Esophagus mucosa (tissue), 1 donor: ENCODE data around the gene TDRD9. TPM values are rescaled to one million over a fixed set of nuclear protein-coding genes. Genes with fewer than 3 reads are reported as not detected.
"Not testable (repeated sequence)": the region's sequence is repeated elsewhere in the genome, so short reads cannot be mapped to it uniquely, and the experiment has no call there.

ENCODE experiments used
- ATAC-seq: fragments of 200-7000 bp; cut with Tn5 transposase; one replicate; pipeline ENCODE4 v1.9.1; 2020
- total RNA-seq: library from RNA; stranded (reverse); gene quantifications from one replicate; pipeline ENCODE4 v1.2.4, GENCODE V29; 2023
- donor health status: DM: yes; HTN: yes; CAD: no.

The TDRD9 gene, protein sequence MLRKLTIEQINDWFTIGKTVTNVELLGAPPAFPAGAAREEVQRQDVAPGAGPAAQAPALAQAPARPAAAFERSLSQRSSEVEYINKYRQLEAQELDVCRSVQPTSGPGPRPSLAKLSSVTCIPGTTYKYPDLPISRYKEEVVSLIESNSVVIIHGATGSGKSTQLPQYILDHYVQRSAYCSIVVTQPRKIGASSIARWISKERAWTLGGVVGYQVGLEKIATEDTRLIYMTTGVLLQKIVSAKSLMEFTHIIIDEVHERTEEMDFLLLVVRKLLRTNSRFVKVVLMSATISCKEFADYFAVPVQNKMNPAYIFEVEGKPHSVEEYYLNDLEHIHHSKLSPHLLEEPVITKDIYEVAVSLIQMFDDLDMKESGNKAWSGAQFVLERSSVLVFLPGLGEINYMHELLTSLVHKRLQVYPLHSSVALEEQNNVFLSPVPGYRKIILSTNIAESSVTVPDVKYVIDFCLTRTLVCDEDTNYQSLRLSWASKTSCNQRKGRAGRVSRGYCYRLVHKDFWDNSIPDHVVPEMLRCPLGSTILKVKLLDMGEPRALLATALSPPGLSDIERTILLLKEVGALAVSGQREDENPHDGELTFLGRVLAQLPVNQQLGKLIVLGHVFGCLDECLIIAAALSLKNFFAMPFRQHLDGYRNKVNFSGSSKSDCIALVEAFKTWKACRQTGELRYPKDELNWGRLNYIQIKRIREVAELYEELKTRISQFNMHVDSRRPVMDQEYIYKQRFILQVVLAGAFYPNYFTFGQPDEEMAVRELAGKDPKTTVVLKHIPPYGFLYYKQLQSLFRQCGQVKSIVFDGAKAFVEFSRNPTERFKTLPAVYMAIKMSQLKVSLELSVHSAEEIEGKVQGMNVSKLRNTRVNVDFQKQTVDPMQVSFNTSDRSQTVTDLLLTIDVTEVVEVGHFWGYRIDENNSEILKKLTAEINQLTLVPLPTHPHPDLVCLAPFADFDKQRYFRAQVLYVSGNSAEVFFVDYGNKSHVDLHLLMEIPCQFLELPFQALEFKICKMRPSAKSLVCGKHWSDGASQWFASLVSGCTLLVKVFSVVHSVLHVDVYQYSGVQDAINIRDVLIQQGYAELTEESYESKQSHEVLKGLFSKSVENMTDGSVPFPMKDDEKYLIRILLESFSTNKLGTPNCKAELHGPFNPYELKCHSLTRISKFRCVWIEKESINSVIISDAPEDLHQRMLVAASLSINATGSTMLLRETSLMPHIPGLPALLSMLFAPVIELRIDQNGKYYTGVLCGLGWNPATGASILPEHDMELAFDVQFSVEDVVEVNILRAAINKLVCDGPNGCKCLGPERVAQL (N-terminal part only)
- total RNA-seq: 0.16 TPM

DNA sequence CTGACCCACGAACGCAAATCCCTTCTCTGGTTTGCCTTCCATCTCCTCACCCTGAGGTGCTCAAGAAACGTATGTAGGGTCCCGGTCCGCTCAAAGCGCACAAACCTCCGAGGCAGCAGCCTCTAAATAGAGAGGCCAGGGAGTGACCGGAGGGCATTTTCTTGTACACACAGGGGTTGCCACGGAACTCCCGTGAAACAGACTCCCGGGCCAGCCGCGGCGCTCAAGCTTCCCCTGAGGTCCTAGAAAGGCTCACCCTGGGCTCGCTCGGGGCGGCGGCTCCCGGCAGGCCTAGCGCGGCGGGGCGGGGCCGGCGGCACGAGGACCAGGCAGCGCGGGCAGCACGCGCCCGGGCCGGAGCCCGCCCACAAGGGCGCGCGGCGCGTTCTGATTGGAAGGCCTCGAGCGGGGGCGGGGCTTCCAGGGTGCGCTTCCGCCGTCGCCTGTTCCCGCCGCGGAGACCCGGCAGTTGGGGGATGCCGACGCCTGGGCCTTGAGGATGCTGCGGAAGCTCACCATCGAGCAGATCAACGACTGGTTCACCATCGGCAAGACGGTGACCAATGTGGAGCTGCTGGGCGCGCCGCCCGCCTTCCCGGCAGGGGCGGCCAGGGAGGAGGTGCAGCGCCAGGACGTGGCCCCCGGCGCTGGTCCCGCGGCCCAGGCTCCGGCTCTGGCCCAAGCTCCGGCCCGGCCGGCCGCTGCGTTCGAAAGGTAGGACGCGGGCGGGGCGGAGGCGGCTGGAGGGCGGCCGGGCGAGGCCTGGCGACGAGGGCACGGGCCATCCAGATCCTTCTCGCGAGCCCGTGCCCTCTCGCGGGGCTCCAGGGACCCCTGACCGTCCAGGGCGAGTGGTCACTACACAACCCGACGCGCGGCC lies at the start of gene TDRD9:
TDRD9 (plus strand) TSS at position 446 of the 880 bp plus-strand sequence; CDS start at position 500, 54 bp downstream.
- ATAC-seq: no peak

DNA sequence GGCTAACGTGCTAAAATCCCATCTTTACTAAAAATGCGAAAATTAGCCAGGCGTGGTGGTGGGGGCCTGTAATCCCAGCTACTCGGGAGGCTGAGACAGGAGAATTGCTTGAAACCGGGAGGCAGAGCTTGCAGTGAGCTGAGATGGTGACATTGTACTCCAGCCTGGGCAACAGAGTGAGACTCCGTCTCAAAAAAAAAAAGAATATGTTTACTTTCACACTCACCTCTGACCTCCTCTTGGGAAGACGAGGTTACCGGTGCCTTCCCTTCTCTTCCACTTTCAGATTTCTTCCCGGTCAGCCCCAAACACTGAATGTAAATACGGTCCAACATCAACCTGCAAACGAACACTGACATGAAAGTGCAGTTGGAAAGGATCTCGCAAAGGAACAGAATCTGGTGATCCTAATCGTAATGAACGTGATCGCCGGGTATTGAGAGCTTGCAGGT lies 49.1 kb upstream of the TDRD9 start:
- ATAC-seq: no peak

DNA sequence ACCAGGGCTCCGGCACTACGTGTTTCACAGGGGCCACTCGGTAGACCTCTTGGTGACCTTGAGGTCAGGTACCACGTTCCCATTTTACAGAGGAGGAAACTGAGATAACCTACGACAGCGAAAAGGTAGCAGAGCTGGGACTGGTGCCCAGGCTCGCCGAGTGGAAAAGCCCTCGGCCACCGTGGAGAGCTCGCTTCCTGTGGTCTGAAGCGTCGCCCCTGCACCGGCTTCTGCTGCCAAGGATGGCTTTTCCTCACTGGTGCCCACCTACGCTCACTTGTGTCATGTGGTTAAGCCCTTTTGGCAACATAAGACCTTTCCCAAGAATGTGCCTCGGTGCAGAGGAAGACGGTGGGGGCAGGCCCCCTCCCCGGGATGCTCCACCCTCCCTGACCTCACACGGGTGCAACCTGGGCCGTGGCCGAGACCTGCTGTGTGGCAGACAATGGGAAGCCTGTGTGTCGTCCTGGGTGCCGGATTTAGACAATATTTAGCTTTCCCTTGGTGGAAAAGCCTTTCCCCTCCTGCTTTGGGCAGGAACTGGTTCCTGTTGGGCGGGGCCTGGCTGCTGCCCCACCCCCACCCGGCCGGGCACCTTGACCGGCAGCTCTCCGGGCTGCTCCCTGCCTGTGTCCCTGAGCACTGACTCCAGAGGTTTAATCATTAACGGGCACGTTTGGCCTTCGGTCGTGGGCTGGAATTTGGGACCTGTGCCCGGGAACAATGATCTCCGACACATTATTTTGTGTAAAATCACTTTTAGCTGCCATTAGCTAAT lies 48.5 kb upstream of the TDRD9 start:
- peak; percentile 63 for ATAC-seq

- ATAC-seq: peak; percentile 33
Observed at GRCh38 chr14:103880348-103881267, 47.6 kb upstream of the TDRD9 start.

GRCh38 chr14:103881268-103882201 lies 46.7 kb upstream of the TDRD9 start:
- ATAC-seq: peak; percentile 5

DNA sequence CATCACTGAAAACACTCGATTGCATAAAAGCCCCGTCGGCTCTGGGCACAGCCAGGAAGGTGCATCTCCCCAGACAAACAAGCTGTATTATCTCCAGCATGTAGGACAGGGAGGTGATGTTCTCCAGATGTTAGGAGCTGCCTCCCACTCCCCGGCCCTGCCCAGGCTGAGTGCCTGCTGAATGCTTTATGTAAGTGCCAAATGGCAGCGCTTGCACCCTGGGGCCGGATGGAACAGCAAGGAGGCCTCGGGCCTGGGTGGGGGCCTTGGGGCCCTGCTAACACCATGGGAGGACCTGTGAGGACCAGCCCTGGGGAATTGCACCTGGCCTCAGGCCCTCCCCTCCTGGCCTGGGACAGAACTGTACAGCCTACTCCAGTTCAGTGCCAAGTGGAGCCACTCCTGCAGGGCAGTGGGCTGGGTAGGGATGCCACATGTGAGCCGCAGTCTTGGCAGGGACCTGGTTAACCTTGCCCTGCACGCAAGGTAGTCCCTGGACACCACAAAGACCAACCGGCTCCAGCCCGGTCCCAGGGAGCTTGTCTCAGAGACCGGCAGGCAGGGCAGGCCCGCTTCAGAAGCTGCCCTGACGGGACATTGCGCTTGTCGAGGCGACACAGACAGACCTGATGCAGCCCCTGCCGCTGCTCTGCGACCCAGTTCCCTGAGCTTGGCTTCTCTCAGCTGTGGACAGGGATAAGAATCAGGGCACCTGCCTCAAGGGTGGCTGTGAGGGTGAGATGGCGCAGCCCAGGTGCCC lies 45.6 kb upstream of the TDRD9 start:
- ATAC-seq: peak; percentile 4

DNA sequence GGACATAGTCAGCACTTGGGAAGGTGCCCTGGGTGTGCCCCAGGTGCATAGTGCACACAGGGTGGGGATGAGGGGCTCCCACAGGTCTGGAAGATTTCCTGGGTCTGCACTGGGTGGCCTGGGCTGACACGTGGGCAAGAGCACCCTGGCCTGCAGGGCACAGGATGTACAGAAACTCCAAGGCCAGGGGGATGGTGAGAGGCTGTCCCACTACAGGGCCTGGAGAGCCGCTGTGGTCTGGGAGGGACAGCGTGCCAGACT lies 45.1 kb upstream of the TDRD9 start:
- no peak for ATAC-seq

GRCh38 chr14:103884854-103885253 lies 43.4 kb upstream of the TDRD9 start:
- ATAC-seq: no peak

- no peak for ATAC-seq
Observed at GRCh38 chr14:103885509-103885932, 42.7 kb upstream of the TDRD9 start.

- ATAC-seq: no peak
Observed at GRCh38 chr14:103886304-103887169, 41.7 kb upstream of the TDRD9 start.

DNA sequence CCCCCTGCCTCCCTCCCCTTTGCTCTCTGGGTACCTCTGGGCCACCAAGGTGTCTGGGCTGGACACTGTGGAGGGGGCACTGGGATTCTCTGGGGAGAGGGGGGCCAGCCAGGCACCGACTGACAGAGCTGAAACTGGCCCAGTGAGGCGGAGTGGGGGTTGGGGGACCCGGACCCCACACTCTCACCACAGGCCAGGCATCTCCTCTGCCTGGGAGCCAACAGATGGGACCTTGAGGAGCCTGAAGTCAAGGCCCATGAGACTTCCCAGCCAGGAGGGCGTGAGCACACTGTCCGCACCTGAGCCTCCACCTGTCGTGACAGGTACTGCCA lies 41.1 kb upstream of the TDRD9 start:
- peak; percentile 4 for ATAC-seq

DNA sequence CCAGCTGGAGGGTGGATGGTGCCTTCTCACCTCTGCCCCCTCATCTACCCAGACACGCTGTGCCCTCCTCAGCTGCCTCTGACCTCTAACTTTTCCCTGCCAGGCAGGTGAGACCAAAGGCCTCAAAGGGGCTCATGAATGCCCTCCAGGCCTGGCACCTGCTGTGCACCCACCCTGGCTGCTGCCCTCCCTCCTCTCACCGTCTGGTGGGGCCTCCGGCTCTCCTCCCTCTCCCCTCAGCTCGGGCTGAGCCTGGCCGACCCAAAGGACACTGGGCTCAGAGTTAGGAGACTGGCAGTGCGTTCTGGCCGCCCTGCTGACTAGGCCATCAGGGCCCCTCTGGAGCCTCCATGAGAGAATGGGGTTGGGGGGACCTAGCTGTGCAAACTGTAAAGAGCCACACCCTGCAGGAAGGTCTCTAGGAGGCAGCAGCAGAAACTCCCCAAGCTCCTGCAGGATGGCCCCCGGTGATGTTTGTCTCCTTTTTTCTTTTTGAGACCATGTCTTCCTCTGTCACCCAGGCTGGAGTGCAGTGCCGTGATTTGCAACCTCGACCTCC lies 40.6 kb upstream of the TDRD9 start:
- no peak for ATAC-seq

DNA sequence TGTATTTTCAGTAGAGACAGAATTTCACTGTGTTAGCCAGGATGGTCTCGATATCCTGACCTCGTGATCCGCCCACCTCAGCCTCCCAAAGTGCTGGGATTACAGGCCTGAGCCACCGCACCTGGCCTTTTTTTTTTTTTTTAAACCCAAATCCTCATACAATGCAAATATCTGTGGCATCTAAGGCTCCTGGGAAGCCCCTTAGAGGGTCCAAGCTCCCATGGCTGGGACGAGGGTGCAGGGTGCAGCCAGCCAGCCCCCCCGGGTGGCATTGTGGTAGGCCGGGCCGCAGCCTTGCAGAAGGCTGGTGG lies 39.3 kb upstream of the TDRD9 start:
- ATAC-seq: not testable (repeated sequence)

GRCh38 chr14:103889313-103890051 lies 38.8 kb upstream of the TDRD9 start:
- peak; percentile 49 for ATAC-seq

DNA sequence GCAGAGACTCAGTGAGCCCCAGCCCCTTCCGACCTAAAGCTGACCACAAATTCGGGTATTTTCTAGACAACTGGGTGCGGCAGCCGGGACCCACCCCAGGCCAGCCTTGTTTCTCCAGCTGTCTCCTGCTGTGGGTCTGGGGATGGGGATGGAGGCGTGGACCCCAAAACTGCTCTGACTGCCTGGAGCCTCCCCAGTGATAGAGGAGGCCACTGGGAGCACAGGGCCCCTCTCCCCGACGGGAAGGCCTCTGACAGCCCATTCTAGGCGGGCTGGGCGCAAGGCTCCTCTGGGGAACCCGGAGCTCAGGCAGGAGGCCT lies 38.2 kb upstream of the TDRD9 start:
- no peak for ATAC-seq
